Ascending aorta (tissue), 2 donors: Measurements from ENCODE around the gene PMP22. TPM values are rescaled to one million over a fixed set of nuclear protein-coding genes. Genes with fewer than 3 reads are reported as not detected.

ENCODE experiments used
- DNase-seq, 2 donors: peaks; one replicate each; pipeline ENCODE4 v3.0.0-alpha.2; 2019; ENCODE audit warnings: low spot score in 2 of 2
- H3K27ac ChIP-seq, 2 donors: fragments of 200-600 bp; sonication (generic); one replicate each; pipeline ENCODE4 v1.5.1; 2016 to 2017; ENCODE audit warnings: mild to moderate bottlenecking in 1 of 2
- H3K27me3 ChIP-seq: fragments of 200-600 bp; sonication (generic); one replicate; pipeline ENCODE4 v1.5.1; 2017
- H3K36me3 ChIP-seq, 2 donors: fragments of 200-600 bp; sonication (generic); one replicate each; pipeline ENCODE4 v1.5.1; 2016
- H3K4me1 ChIP-seq, 2 donors: fragments of 200-600 bp; sonication (generic); one replicate each; pipeline ENCODE4 v1.5.1; 2016 to 2017; ENCODE audit warnings: mild to moderate bottlenecking in 1 of 2
- H3K4me3 ChIP-seq, 2 donors: fragments of 200-600 bp; sonication (generic); one replicate each; pipeline ENCODE4 v1.5.1; 2016 to 2017; ENCODE audit warnings: mild to moderate bottlenecking in 1 of 2
- H3K9me3 ChIP-seq, 2 donors: fragments of 200-600 bp; sonication (generic); one replicate each; pipeline ENCODE4 v1.5.1; 2016
- CTCF ChIP-seq, 3 experiments: fragments of 200-600 bp in 2 of 3; fragments of 450-650 bp in 1 of 3; sonication (generic) in 2 of 3; IDR thresholded peaks; one replicate each; pipeline ENCODE4 v1.5.1; 2016 to 2019; ENCODE audit warnings: antibody characterized with exemption in 3 of 3, mild to moderate bottlenecking in 1 of 3, moderate library complexity in 1 of 3
- intact Hi-C: fragments of 100-400 bp; cut with DNase I; formaldehyde crosslinking; loops from one replicate; pipeline ENCODE4 v1.15.1; 2023
- total RNA-seq: library from RNA; depleted of rRNA; stranded (reverse); fragments of >200 nt; gene quantifications from one replicate; pipeline ENCODE4 v1.1.0, GENCODE V29; 2016

PMP22 gene
- total RNA-seq, 1 donor from 2014 or later = 199 TPM

GRCh38 chr17:15238676-15239422, 26.3 kb downstream of the PMP22 start:
- Histone ChIP-seq H3K9me3 (peaks cover 0 to 6% of the 10 kb centered on the region in 2 donors), H3K27ac (no peak overlapping the region), H3K4me1 (peaks cover 0 to 3% of the 10 kb centered on the region in 2 donors), H3K27me3 (no peaks in the 10 kb centered on the region), H3K4me3 (no peak overlapping the region), H3K36me3 (peaks cover 42 to 58% of the 10 kb centered on the region in 2 donors)
- TF ChIP-seq CTCF (IDR thresholded peaks at IDR 0.05) = no peak
- no peak for DNase-seq
- intact Hi-C loops = no loop called here

GRCh38 chr17:15238057-15238456, 27.1 kb downstream of the PMP22 start:
- DNase-seq = no peak
- intact Hi-C loops = no loop called here
- peaks cover 50 to 66% of the 10 kb centered on the region in 2 donors for H3K36me3 ChIP-seq
- H3K9me3 ChIP-seq = peaks cover 0 to 4% of the 10 kb centered on the region in 2 donors
- no peak overlapping the region for H3K27ac ChIP-seq
- no peaks in the 10 kb centered on the region for H3K27me3 ChIP-seq
- no peak for TF ChIP-seq CTCF (IDR thresholded peaks at IDR 0.05)
- no peak overlapping the region for H3K4me3 ChIP-seq
- peaks cover 0 to 5% of the 10 kb centered on the region in 2 donors for H3K4me1 ChIP-seq

GRCh38 chr17:15237106-15237425, 28.1 kb downstream of the PMP22 start:
- no peak overlapping the region for H3K4me3 ChIP-seq
- peaks cover 0 to 5% of the 10 kb centered on the region in 2 donors for H3K4me1 ChIP-seq
- DNase-seq = no peak
- peaks cover 52 to 74% of the 10 kb centered on the region in 2 donors for H3K36me3 ChIP-seq
- no peak overlapping the region for H3K27ac ChIP-seq
- no peaks in the 10 kb centered on the region for H3K9me3 ChIP-seq
- no peak for TF ChIP-seq CTCF (IDR thresholded peaks at IDR 0.05)
- H3K27me3 ChIP-seq = no peaks in the 10 kb centered on the region
- intact Hi-C loops = no loop called here

GRCh38 chr17:15236281-15237105, 28.6 kb downstream of the PMP22 start:
- no peak for TF ChIP-seq CTCF (IDR thresholded peaks at IDR 0.05)
- Histone ChIP-seq H3K27me3 (no peaks in the 10 kb centered on the region), H3K4me1 (peaks cover 0 to 5% of the 10 kb centered on the region in 2 donors), H3K4me3 (no peak overlapping the region), H3K27ac (no peak overlapping the region), H3K36me3 (peaks cover 55 to 79% of the 10 kb centered on the region in 2 donors), H3K9me3 (no peaks in the 10 kb centered on the region)
- DNase-seq = no peak
- intact Hi-C loops = no loop called here

- H3K36me3 ChIP-seq = peaks cover 70 to 98% of the 10 kb centered on the region in 2 donors
- no peaks in the 10 kb centered on the region for H3K27me3 ChIP-seq
- H3K9me3 ChIP-seq = no peaks in the 10 kb centered on the region
- intact Hi-C loops = no loop called here
- no peak overlapping the region for H3K27ac ChIP-seq
- no peak for TF ChIP-seq CTCF (IDR thresholded peaks at IDR 0.05)
- H3K4me1 ChIP-seq = peaks cover 0 to 3% of the 10 kb centered on the region in 2 donors
- H3K4me3 ChIP-seq = no peak overlapping the region
- no peak for DNase-seq
Observed at GRCh38 chr17:15233971-15234370, 31.2 kb downstream of the PMP22 start.
